ENCODE measurements around the gene RAP1A.
"Not testable (repeated sequence)": the region's sequence is repeated elsewhere in the genome, so short reads cannot be mapped to it uniquely, and the experiment has no call there.

The RAP1A gene

DNA sequence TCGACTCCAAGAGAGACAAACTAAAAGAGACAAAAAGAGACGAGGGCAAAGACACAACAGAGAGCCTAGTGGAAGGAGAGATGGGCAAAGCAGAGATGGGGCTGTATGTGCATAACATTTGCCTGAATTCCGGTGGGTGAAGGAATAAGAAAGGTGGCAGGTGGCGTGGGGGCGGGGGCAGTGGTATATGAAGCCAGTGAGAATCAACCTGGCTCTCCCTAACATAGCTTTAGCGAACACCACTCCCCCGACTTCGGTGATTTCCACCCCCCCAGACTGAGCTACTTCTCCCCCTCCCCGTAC is 118.5 kb downstream of the RAP1A start:
- H3K27ac ChIP-seq, result peak overlapping the region; percentile 96 to 99
- H3K36me3 ChIP-seq, result peaks cover 0 to 4% (median 0%) of the 10 kb centered on the region in 3 donors
- peak overlapping the region; percentile 76 to 90 for H3K4me3 ChIP-seq
- no peak for DNase-seq
- H3K4me1 ChIP-seq, result peaks cover 0 to 52% (median 34%) of the 10 kb centered on the region in 4 donors
- H3K27me3 ChIP-seq, result no peaks in the 10 kb centered on the region
- TF ChIP-seq, protein P1, sequence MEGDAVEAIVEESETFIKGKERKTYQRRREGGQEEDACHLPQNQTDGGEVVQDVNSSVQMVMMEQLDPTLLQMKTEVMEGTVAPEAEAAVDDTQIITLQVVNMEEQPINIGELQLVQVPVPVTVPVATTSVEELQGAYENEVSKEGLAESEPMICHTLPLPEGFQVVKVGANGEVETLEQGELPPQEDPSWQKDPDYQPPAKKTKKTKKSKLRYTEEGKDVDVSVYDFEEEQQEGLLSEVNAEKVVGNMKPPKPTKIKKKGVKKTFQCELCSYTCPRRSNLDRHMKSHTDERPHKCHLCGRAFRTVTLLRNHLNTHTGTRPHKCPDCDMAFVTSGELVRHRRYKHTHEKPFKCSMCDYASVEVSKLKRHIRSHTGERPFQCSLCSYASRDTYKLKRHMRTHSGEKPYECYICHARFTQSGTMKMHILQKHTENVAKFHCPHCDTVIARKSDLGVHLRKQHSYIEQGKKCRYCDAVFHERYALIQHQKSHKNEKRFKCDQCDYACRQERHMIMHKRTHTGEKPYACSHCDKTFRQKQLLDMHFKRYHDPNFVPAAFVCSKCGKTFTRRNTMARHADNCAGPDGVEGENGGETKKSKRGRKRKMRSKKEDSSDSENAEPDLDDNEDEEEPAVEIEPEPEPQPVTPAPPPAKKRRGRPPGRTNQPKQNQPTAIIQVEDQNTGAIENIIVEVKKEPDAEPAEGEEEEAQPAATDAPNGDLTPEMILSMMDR (IDR thresholded peaks at IDR 0.05), result no peak
- intact Hi-C loops (cut with DNase I; ENCODE audit: low total_unique reads), result loop anchor here (10.0 kb wide), 1 partner anchor 233 kb away; the partner anchor contains the start of genes ADORA3 and TMIGD3
- no peaks in the 10 kb centered on the region for H3K9me3 ChIP-seq

DNA sequence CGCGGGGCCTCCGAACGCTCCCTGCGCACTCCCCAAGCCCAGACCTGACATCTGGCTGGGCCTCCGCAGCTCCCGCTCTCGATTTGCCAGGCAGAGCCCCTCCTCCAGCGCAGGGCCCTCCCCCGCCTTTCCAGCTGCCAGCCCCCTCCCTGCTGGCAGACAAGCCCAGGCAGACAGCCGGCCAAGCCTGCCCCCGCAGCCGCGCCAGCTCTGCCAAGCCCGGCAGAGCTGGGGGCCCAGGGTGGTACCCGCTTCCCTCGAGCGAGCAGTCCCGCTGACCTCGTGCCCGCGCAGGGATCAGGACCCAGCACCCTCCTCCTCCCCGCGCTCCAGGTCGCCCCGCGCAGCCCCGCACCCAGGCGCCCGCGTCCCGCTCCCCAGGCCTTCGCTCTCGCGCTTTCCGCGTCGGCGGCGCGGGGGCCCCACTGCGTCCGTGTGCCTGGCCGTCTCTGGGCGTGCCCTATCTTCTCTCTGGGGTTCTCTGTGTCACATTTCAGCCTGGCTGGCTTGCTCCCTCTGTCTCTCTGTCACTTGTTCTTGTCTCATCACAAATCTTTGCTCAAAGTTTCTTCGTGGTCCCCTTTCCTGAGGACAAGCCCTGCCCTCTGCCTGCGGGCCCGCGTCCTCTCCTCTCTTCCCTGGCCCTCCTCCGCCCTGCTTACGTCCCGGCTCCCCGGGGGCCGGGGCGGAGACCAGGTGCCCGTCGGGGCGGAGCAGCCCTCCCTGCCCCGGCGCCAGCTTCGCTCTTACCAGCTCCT is 119.0 kb downstream of the RAP1A start:
- peak overlapping the region; percentile 96 to 99 for H3K27ac ChIP-seq
- peaks cover 0 to 47% (median 30%) of the 10 kb centered on the region in 4 donors for H3K4me1 ChIP-seq
- intact Hi-C loops (cut with DNase I; ENCODE audit: low total_unique reads), result loop anchor here (10.0 kb wide), 1 partner anchor 234 kb away; the partner anchor contains the start of genes ADORA3 and TMIGD3
- H3K27me3 ChIP-seq, result no peaks in the 10 kb centered on the region
- DNase-seq, result peak; percentile 67 to 93
- TF ChIP-seq, protein P1 (IDR thresholded peaks at IDR 0.05), result peak; percentile 7 to 9
- H3K4me3 ChIP-seq, result peak overlapping the region; percentile 76 to 90
- H3K9me3 ChIP-seq, result no peaks in the 10 kb centered on the region
- peaks cover 0 to 4% (median 0%) of the 10 kb centered on the region in 3 donors for H3K36me3 ChIP-seq

DNA sequence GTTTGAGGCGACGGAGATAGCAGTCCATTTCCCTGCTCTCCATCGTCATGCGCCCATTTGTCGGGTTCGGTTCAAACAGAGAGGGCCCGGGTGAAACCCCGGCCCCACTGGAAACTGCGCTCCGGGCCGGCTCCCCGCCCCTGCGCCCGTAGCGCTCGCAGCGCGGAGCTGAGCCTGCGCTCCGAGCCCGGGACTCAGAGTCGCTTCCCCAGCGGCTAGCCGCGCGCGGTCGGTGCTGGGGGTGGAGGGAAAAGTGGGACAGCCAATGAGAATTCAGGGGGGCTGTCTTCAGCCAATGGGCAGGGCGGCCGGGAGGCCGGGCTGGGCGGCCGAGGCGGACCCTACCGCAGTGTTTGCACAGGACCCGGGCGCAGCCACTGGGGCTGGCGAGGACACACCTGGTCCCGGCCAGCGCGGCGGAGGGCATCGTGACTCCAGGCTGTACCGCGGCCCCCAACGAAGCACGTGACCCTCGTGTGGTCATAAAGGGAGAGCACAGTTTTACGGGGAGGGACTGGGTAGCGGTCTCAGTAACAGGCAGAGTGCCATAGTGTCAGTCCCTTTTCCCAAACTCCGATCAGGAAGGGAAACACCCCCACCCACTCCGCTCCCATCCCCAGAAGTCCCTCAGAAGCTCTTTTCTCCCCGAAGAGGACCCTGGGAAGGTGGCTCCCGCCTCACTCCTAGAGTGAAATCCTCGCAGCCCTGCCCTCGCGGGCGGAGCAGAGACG is 119.8 kb downstream of the RAP1A start, which contains the start of gene INKA2:
TSS of gene INKA2 (minus strand) at position 202 of the 731 bp plus-strand sequence. CDS start at position 49, 153 bp downstream.
- peaks cover 0 to under 1% (median 0%) of the 10 kb centered on the region in 3 donors for H3K36me3 ChIP-seq
- TF ChIP-seq, protein P1 (IDR thresholded peaks at IDR 0.05), result peak in 1 of 2 experiments; percentile 4
- intact Hi-C loops (cut with DNase I; ENCODE audit: low total_unique reads), result loop anchor here (10.0 kb wide), 1 partner anchor 235 kb away; the partner anchor contains the start of genes ADORA3 and TMIGD3
- H3K27ac ChIP-seq, result peak within 1 kb of the TSS; percentile 96 to 99
- H3K4me1 ChIP-seq, result peaks cover 0 to 39% (median 23%) of the 10 kb centered on the region in 4 donors
- H3K9me3 ChIP-seq, result no peaks in the 10 kb centered on the region
- DNase-seq, result peak; percentile 90 to 96
- H3K4me3 ChIP-seq, result peak within 1 kb of the TSS; percentile 76 to 90
- H3K27me3 ChIP-seq, result no peaks in the 10 kb centered on the region

- H3K27ac ChIP-seq, result peak overlapping the region; percentile 96 to 99
- no peaks in the 10 kb centered on the region for H3K36me3 ChIP-seq
- no peaks in the 10 kb centered on the region for H3K9me3 ChIP-seq
- intact Hi-C loops (cut with DNase I; ENCODE audit: low total_unique reads), result loop anchor here (10.0 kb wide), 1 partner anchor 235 kb away; the partner anchor contains the start of genes ADORA3 and TMIGD3
- peak; percentile 72 to 91 for DNase-seq
- TF ChIP-seq, protein P1 (IDR thresholded peaks at IDR 0.05), result no peak
- peaks cover 0 to 32% (median 21%) of the 10 kb centered on the region in 4 donors for H3K4me1 ChIP-seq
- H3K4me3 ChIP-seq, result peak overlapping the region; percentile 76 to 90
- H3K27me3 ChIP-seq, result no peaks in the 10 kb centered on the region
These were observed 120.6 kb downstream of the RAP1A start for GRCh38 chr1:111739925-111740765.

GRCh38 chr1:111742292-111742691 is 122.7 kb downstream of the RAP1A start:
- H3K4me3 ChIP-seq; H3K36me3 ChIP-seq; H3K27me3 ChIP-seq; H3K27ac ChIP-seq; intact Hi-C loops (cut with DNase I; ENCODE audit: low total_unique reads); H3K9me3 ChIP-seq; DNase-seq: not testable (repeated sequence)
- H3K4me1 ChIP-seq, result peaks cover 0 to 15% (median 13%) of the 10 kb centered on the region in 4 donors

Measured in tibial artery (tissue), 4 donors.